Activated T-helper 1 cell treated with Interleukin-2 at 50 U/mL for 16 hours (primary cell): ENCODE results near the gene PSD4.

Experiments
- DNase-seq: peaks from one replicate; pipeline ENCODE4 v3.0.0-alpha.2; 2020; ENCODE audit warnings: low read depth

PSD4 gene

DNA sequence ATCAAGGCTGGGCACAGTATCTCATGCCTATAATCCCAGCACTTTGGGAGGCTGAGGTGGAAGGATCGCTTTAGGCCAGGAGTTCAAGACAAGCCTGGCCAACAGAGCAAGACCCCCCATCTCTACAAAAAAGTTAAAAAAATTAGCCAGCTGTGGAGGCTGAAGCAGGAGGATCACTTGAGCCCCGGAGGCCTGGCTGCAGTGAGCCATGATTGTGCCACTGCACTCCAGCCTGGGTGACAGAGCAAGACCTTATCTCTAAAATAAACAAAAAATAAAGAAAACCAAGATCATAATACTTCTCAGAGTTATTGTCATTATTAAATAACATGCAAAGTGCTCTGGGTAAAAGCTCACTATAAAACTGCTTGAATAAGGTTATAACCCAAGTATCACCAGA is 31.5 kb upstream of the PSD4 start:
- no peak for DNase-seq

GRCh38 chr2:113144259-113144658 is 29.5 kb upstream of the PSD4 start:
- DNase-seq: no peak

GRCh38 chr2:113148606-113149552 is 24.9 kb upstream of the PSD4 start:
- no peak for DNase-seq

DNA sequence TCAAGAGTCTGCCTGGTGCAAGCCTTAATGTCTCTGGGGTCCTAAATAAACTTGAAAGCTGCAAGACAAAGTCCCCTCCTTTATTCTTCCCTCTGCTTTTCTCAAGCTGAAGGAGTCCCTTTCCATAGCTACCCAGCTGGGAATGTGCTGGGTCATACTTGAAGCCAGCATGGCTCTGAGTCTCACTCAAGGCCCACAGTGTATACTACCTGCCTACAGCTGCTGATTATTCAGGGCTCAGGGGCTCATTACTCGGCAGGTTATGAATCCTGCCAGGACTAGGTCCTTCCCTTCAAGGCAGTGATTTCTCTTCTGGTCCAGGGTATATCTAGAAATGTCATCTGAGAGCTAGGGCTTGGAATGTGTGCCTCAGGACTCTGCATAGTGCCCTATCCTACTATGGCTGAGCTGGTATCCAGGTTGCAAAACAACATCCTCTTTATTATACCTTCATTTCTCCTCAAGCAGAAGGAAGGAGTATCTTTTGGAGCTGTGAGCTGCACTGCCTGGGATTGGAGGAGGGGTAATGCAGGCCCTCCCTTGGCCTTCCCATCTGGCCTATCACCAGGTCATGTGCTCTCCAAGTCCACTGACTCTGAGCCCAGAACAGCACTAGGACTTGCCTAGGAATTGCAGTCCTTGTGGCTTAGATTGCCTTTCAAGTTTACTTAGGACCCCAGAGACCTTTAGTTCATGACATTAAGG is 24.1 kb upstream of the PSD4 start:
- DNase-seq: no peak

DNA sequence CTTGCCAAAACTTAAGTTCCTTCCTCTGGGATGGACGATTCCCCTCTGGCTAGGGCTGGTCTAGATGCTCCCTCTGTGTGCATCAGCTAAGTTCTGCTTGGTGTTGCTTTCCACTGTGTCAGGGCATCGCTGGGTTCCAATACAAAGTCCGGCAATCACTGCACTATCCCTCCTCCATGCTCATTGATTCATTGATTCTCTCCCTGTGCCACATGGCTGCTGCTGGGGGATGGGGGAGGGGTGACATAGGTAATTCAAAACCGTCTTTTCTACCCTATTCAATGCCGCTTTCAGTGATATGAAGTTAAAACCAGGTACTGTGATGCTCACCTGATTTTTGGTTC is 23.5 kb upstream of the PSD4 start:
- no peak for DNase-seq

- DNase-seq: no peak
These were observed 18.4 kb upstream of the PSD4 start for GRCh38 chr2:113155331-113155730.

DNA sequence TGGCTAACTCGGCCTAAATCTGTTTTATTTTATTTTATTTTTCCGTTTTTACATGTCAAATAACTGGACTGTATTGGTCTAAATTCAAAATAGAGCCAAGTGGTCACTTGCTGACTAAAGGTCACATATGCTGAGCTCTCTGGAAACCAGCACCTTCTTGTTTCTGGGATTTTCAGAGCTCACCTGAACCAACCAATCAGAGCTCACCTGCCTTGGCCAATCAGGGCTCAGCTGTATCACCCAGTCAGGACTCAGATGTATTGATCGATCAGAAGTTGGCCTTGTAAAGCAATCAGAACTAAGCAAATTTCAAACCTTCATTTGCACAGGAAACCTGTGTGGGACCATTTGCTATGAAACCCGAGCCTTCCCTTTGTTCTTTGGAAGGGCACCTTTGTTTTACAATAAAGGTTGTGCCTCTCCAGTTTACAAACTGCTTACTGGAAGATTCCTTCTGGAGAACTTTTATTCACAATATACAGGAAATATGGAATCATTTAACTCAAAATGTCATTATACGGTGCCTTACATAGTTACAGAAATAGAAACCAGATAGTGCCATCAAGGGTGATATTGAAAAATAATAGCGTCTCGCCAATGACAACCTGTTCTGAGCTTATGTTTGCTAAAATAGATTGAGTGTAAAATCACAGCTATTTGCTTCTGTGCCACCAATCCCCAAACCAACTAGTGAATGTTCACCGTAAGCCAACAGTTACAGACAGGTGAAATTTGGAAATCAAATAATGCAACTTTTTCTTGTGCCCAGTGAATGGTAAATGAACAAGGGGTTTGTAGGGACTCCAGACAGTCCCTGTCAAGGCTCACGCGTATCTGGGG is 17.3 kb upstream of the PSD4 start:
- DNase-seq: no peak

GRCh38 chr2:113157118-113157896 is 16.5 kb upstream of the PSD4 start:
- DNase-seq: no peak

GRCh38 chr2:113157897-113158753 is 15.6 kb upstream of the PSD4 start:
- no peak for DNase-seq

DNA sequence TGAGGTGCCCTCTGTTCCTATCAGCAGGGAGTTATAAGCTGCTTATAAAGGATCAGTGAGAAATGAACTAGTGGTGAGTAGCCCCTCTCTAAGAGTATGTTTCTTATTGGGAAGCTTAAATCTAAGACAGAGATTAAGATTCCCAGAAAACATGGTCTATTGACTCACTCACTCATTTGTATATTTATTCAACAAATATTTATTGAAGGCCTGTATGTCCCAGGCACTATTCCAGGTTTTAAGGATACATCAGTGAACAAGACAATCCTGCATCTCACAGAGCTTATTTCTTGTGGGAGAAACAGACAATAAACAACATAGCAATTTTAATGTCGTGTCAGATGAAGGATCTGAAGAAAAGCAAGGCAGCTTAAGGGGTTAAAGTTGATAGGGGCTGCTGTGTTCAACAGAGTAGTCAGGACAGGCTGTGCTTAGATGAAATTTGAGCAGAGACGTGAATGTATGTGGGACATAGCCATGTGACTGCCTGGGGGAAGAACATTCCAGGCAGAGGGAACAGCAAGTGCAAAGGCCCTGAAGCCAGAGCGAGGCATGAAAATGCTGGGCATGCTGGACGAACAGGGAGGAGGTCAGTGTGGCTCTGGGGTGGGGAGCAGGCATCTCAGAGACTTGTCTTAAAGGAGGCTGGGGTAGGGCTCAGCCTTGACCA is 14.8 kb upstream of the PSD4 start:
- DNase-seq: no peak

- no peak for DNase-seq
These were observed 13.5 kb upstream of the PSD4 start for GRCh38 chr2:113160248-113160647.

DNA sequence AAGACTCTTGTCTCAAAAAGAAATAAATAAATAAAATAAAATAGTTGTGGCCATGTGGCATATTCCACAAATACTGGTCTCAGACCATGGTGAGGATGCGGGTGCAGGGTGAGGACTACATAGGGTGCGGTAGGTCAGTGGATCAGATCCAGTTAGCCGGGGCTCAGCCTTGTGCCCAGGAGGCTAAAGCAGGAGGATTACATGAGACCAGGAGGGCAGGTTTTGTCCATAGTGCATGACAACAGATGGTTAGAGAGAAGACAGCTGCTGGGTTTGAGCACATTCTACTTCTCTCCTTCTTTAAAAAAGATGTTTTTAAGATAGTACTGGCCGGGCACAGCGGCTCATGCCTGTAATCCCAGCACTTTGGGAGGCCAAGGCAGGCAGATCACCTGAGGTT is 12.8 kb upstream of the PSD4 start:
- DNase-seq: no peak

- DNase-seq: no peak
These were observed 11.6 kb upstream of the PSD4 start for GRCh38 chr2:113162173-113162572.

DNA sequence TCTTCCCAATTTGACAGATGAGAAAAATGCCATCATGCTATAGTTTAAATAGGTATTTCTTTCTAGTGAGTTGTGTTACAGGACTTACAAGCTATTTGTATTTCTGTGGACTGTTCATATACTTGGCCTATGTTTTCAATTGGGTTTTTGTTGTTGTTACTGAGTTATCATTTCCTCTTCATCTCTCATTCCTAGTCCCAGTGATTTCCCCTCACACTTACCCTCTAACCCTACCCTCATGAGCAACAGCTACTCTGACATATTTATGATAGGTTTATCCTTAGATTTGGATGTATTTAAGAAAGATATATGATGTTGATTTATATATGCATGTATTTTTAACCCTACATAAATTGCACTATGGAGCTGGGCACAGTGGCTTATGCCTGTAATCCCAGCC is 10.9 kb upstream of the PSD4 start:
- no peak for DNase-seq

DNA sequence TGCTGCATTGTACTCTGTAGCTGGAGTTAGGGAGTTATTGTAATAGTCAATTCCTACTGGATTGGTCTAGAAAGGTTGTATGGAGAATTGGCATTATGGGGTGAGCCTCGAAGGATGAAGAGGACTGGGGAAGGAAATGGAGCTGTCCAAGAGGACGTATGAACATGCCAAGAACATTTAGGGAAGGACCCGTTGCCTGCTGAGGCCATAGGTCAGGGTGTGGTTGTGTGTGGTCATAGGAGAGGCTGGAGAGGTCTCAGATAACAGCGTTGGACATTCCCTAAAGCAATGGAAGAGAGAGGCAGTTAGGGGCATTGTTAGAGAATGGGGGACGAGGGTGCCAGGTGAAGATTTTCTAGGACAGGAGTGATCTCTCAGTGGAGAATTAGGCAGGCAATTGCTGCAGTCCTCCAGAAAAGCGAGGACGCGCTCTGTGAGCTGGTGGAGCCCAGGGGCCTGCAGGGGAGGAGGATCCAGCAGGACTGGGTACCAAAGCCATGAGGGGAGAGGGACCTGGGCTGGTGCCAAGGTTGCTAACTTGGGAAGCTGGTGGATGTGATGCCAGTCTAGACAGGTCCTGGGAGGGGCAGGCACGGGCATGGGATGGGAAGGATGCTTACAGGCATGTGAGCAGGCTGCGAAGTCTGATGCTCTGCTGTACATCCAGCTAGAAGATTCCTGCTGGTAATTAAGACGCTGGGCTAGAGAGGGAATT is 9.4 kb upstream of the PSD4 start:
- no peak for DNase-seq

- no peak for DNase-seq
These were observed 8.7 kb upstream of the PSD4 start for GRCh38 chr2:113164930-113165585.

GRCh38 chr2:113166187-113166645 is 7.6 kb upstream of the PSD4 start:
- no peak for DNase-seq

DNA sequence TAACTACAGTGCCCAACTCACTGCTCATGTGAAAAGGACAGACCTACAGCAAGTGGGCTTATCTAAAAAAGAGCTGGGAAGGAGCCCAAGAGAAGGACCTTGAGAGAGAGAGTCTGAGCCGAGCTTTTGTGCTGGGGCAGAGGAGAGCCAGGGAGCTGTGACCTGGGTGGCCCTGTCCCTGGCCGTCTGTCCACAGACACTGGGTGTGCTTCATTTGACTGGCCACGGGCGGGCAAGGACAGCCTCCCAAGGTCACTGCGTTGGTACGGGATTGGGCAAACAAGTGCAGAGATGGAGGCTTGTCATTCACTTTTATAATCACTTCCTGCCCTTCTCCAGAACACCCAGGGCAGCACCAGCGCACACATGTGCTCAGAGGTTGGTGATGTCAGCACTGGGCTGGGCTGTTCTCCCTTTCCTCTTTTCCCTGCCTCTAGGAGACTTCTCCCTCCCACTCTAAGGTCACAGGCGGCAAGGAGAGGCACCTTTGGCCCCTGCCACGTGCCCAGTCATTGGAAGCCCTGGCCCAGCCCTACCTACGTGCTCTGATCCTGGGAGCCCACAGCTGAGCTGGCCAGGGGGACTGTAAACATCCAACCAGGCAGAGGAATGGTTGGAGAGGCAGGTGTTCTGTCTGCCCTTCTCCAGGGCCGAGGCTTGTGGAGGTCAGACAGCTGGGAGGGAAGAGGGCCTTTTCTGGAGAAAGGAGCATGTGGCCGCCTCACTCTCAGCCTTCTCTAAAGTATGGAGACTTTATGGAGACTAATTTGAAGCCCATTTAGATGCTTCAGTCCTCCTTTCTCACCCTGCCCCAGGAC is 6.4 kb upstream of the PSD4 start:
- no peak for DNase-seq
